Measurements from ENCODE around the gene GPR158.

Gene GPR158

DNA sequence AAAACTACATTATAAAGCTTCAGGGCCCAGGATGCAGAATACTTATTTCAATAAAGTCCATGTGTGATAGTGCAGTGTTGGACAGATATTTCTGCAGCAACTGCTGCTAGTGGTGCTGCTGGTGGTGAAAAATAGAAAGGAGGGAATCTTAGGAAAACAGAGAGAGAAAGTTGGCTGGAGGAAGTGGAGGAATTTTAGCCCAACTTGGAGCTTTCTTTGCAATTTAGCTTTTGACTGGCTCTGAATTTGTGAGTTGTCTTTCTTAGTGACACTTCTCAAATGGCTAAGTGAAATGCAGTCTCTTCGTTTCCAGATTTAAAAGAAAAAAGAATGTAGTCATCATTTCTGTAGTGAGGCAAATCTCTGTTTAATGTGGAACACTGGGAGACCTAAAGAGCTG is 45.4 kb downstream of the GPR158 start:
- Histone ChIP-seq H3K27me3 (ENCODE audit: insufficient read depth, poor library complexity, severe bottlenecking) (peaks cover 35% of the 10 kb centered on the region), H3K4me3 (ENCODE audit: severe bottlenecking) (no peak overlapping the region), H3K9me3 (ENCODE audit: severe bottlenecking) (no peaks in the 10 kb centered on the region), H3K4me1 (ENCODE audit: insufficient read depth, poor library complexity, severe bottlenecking) (no peaks in the 10 kb centered on the region), H3K27ac (ENCODE audit: poor library complexity, severe bottlenecking) (no peak overlapping the region), H3K36me3 (ENCODE audit: low read depth) (no peaks in the 10 kb centered on the region)
- TF ChIP-seq, protein P1, sequence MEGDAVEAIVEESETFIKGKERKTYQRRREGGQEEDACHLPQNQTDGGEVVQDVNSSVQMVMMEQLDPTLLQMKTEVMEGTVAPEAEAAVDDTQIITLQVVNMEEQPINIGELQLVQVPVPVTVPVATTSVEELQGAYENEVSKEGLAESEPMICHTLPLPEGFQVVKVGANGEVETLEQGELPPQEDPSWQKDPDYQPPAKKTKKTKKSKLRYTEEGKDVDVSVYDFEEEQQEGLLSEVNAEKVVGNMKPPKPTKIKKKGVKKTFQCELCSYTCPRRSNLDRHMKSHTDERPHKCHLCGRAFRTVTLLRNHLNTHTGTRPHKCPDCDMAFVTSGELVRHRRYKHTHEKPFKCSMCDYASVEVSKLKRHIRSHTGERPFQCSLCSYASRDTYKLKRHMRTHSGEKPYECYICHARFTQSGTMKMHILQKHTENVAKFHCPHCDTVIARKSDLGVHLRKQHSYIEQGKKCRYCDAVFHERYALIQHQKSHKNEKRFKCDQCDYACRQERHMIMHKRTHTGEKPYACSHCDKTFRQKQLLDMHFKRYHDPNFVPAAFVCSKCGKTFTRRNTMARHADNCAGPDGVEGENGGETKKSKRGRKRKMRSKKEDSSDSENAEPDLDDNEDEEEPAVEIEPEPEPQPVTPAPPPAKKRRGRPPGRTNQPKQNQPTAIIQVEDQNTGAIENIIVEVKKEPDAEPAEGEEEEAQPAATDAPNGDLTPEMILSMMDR (IDR thresholded peaks at IDR 0.05; ENCODE audit: poor library complexity, severe bottlenecking) = no peak
- no peak for ATAC-seq (ENCODE audit: low read depth)
- no peak for DNase-seq (ENCODE audit: low spot score)

DNA sequence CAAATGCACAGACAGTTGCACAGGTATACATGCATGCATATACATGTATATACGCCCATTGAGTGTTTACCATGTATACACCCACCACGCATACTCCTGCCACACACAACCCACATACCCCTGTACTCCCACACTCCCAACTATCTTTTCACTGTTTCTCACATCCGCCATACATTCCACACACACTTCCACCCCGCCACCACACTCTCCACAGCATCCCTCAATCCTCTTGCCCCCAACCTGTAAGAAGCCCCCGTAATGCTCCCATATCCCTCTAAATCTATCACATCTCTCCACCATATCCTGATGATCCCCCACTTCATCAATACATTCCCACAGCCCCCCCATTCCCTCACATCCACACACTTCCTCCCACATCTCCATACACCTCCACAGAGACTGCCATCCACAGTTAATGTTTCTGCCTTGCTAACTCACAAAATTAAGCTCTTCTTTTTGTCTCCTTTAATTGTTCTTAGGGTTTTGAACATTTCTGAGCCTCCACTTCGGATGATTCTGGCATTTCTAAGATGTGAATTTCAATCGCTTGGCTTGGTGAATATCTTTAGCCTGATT is 47.4 kb downstream of the GPR158 start:
- TF ChIP-seq, protein P1 (IDR thresholded peaks at IDR 0.05; ENCODE audit: poor library complexity, severe bottlenecking) = no peak
- Histone ChIP-seq H3K4me3 (ENCODE audit: severe bottlenecking) (no peak overlapping the region), H3K36me3 (ENCODE audit: low read depth) (no peaks in the 10 kb centered on the region), H3K4me1 (ENCODE audit: insufficient read depth, poor library complexity, severe bottlenecking) (no peaks in the 10 kb centered on the region), H3K9me3 (ENCODE audit: severe bottlenecking) (no peaks in the 10 kb centered on the region), H3K27me3 (ENCODE audit: insufficient read depth, poor library complexity, severe bottlenecking) (peaks cover 25% of the 10 kb centered on the region), H3K27ac (ENCODE audit: poor library complexity, severe bottlenecking) (no peak overlapping the region)
- ATAC-seq (ENCODE audit: low read depth) (no peak), DNase-seq (ENCODE audit: low spot score) (no peak)

DNA sequence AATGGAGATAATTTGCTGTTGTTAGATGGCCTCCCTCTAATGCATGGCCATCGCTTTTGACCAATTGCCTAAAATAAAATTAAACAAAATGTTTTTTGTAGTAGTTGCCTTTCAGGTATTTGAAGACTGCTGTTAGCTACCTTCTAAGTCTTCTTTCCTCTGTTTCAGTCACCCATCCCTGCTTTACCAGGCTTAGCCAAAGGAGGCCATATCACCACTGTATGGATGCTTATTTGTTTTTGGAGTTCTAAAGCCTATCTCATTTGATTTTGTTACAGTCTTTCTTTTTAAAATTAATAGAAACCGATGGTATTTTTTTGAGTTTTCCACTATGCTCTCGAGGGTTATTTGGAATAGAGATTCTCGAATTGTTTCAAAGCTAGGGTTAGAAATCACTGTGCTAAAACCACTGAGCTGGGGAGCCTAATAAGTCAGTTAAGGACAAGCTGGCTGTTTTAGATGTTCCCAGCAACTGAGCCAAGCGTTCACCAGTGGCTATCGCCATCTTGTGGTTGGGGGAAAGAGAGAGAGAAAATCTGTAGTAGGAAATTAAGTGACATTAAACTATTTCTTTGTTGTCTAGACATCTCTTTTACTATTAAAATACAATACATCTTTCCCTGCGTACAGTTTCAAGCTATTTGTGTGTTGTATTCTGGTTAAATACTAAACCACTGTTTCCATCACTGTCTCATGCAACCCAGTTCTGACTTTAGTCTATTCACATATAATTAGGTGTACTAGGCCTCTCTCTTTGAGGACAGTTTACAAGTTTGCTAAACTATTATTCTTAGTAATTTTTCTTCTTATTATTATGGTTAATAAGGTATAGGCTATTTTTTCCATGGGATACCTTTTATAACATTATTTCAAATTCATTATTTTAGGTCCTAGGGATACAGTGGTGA is 52.2 kb downstream of the GPR158 start:
- no peak for DNase-seq (ENCODE audit: low spot score)
- no peaks in the 10 kb centered on the region for H3K4me1 ChIP-seq (ENCODE audit: insufficient read depth, poor library complexity, severe bottlenecking)
- H3K27ac ChIP-seq (ENCODE audit: poor library complexity, severe bottlenecking) = no peak overlapping the region
- TF ChIP-seq, protein P1 (IDR thresholded peaks at IDR 0.05; ENCODE audit: poor library complexity, severe bottlenecking) = peak; percentile 82
- H3K4me3 ChIP-seq (ENCODE audit: severe bottlenecking) = no peak overlapping the region
- H3K36me3 ChIP-seq (ENCODE audit: low read depth) = no peaks in the 10 kb centered on the region
- no peaks in the 10 kb centered on the region for H3K9me3 ChIP-seq (ENCODE audit: severe bottlenecking)
- ATAC-seq (ENCODE audit: low read depth) = peak; percentile 66; the same call in 2 of the 3 replicates
- H3K27me3 ChIP-seq (ENCODE audit: insufficient read depth, poor library complexity, severe bottlenecking) = peaks cover 10% of the 10 kb centered on the region

DNA sequence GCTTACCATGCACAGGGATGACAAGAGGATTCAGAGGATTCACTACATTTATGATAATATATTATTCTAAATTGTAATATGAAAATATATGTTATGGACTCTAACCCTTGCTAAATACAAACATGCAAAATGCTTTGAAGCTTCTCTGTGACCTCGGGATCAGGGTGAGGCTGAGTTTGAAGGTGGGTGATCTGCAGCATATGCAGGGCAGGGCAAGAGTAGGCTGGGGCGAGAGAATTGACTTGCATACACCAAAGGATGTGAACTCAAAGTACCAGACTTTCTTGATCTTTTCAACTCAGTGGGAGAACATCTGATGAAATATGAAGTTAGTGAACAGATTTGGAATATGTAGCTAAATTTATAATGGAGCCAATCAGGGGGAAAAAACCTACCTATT is 57.0 kb downstream of the GPR158 start:
- Histone ChIP-seq H3K27ac (ENCODE audit: poor library complexity, severe bottlenecking) (no peak overlapping the region), H3K36me3 (ENCODE audit: low read depth) (no peaks in the 10 kb centered on the region), H3K4me1 (ENCODE audit: insufficient read depth, poor library complexity, severe bottlenecking) (no peaks in the 10 kb centered on the region), H3K4me3 (ENCODE audit: severe bottlenecking) (no peak overlapping the region), H3K27me3 (ENCODE audit: insufficient read depth, poor library complexity, severe bottlenecking) (no peaks in the 10 kb centered on the region), H3K9me3 (ENCODE audit: severe bottlenecking) (no peaks in the 10 kb centered on the region)
- DNase-seq (ENCODE audit: low spot score) = no peak
- ATAC-seq (ENCODE audit: low read depth) = no peak
- TF ChIP-seq, protein P1 (IDR thresholded peaks at IDR 0.05; ENCODE audit: poor library complexity, severe bottlenecking) = no peak

DNA sequence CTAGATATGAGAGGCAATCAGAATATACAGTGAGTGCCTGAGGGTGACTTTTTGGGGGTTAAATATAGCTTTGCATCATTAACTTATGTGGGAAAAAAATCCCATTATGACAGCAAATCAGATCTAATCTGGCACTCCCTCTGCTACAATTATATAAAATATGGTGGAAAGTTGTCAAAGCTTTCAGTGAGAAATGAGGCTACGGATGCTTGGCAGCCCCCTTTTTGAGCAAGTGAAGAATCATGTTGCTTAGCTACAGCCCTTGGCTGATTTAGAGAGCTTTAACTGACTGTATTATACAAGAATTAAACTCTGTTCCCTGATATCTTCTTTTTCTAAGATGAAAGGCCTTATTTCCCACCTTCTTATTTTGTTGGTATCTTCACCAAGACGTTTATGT is 57.4 kb downstream of the GPR158 start:
- Histone ChIP-seq H3K4me3 (ENCODE audit: severe bottlenecking) (no peak overlapping the region), H3K9me3 (ENCODE audit: severe bottlenecking) (no peaks in the 10 kb centered on the region), H3K36me3 (ENCODE audit: low read depth) (no peaks in the 10 kb centered on the region), H3K27ac (ENCODE audit: poor library complexity, severe bottlenecking) (no peak overlapping the region), H3K4me1 (ENCODE audit: insufficient read depth, poor library complexity, severe bottlenecking) (no peaks in the 10 kb centered on the region), H3K27me3 (ENCODE audit: insufficient read depth, poor library complexity, severe bottlenecking) (no peaks in the 10 kb centered on the region)
- TF ChIP-seq, protein P1 (IDR thresholded peaks at IDR 0.05; ENCODE audit: poor library complexity, severe bottlenecking) = no peak
- ATAC-seq (ENCODE audit: low read depth) (no peak), DNase-seq (ENCODE audit: low spot score) (no peak)

Data from RWPE2 (cell line).